ENCODE results near the gene CCL21.

GRCh38 chr9:34694811-34695210 lies 15.1 kb downstream of the CCL21 start:
- no peak for TF ChIP-seq CTCF (IDR thresholded peaks at IDR 0.05)
- TF ChIP-seq POLR2AphosphoS5 (IDR thresholded peaks at IDR 0.05; ENCODE audit: insufficient read depth in 1 of 2, low read depth in 1 of 2), result no peak
- no peak for TF ChIP-seq POLR2A (IDR thresholded peaks at IDR 0.05)

Data from vagina (tissue), 2 donors.